KMS-11 (cell line): Measurements from ENCODE around the gene DGKG.

ENCODE experiments used
- H2AFZ ChIP-seq: fragments of 200-600 bp; sonication (generic); 2 replicates; pipeline ENCODE4 v1.6.1; 2016; ENCODE audit warnings: antibody characterized with exemption, mixed run types, low read depth
- H3K27ac ChIP-seq: fragments of 200-600 bp; sonication (generic); 2 replicates; pipeline ENCODE4 v1.6.1; 2016; ENCODE audit warnings: mild to moderate bottlenecking, mixed run types
- H3K27me3 ChIP-seq: fragments of 200-600 bp; sonication (generic); 2 replicates; pipeline ENCODE4 v1.6.1; 2017; ENCODE audit warnings: mild to moderate bottlenecking, low read depth, mixed run types, moderate library complexity; ENCODE audit not compliant: insufficient read depth
- H3K36me3 ChIP-seq: fragments of 200-600 bp; sonication (generic); 2 replicates; pipeline ENCODE4 v1.6.1; 2017; ENCODE audit warnings: mild to moderate bottlenecking, mixed run types; ENCODE audit not compliant: insufficient read depth
- H3K4me1 ChIP-seq: fragments of 200-600 bp; sonication (generic); 2 replicates; pipeline ENCODE4 v1.6.1; 2016; ENCODE audit warnings: mild to moderate bottlenecking, low read depth, mixed run types; ENCODE audit not compliant: poor library complexity, severe bottlenecking
- H3K4me2 ChIP-seq: fragments of 200-600 bp; sonication (generic); 2 replicates; pipeline ENCODE4 v1.7.0; 2016; ENCODE audit warnings: mild to moderate bottlenecking, mixed run types
- H3K4me3 ChIP-seq: fragments of 200-600 bp; sonication (generic); IDR thresholded peaks from 2 replicates; pipeline ENCODE4 v1.6.1; 2017; ENCODE audit warnings: low read depth, low read length, mixed read lengths; ENCODE audit not compliant: insufficient read depth
- H3K79me2 ChIP-seq: fragments of 200-600 bp; sonication (generic); 2 replicates; pipeline ENCODE4 v1.6.1; 2016; ENCODE audit warnings: low read depth, mixed run types; ENCODE audit not compliant: insufficient read depth
- H3K9ac ChIP-seq: fragments of 200-600 bp; sonication (generic); 2 replicates; pipeline ENCODE4 v1.6.1; 2016; ENCODE audit warnings: mild to moderate bottlenecking, mixed run types
- H4K20me1 ChIP-seq: fragments of 200-600 bp; sonication (generic); 2 replicates; pipeline ENCODE4 v1.6.1; 2016; ENCODE audit warnings: mild to moderate bottlenecking, mixed run types; ENCODE audit not compliant: insufficient read depth
- CTCF ChIP-seq: fragments of 200-600 bp; sonication (generic); conservative IDR thresholded peaks from 2 replicates; pipeline ENCODE4 v1.6.1; 2017; ENCODE audit warnings: low read depth, mild to moderate bottlenecking, antibody characterized with exemption, low read length, moderate library complexity, mixed read lengths

Gene DGKG

GRCh38 chr3:186166491-186167288 lies 195.3 kb downstream of the DGKG start:
- peaks cover 23% of the 10 kb centered on the region for H3K4me1 ChIP-seq
- no peaks in the 10 kb centered on the region for H4K20me1 ChIP-seq
- H3K79me2 ChIP-seq, result no peaks in the 10 kb centered on the region
- H3K36me3 ChIP-seq, result no peaks in the 10 kb centered on the region
- TF ChIP-seq CTCF, result no peak
- H3K4me3 ChIP-seq, result no peak overlapping the region
- H2AFZ ChIP-seq, result no peak overlapping the region
- H3K27me3 ChIP-seq, result no peaks in the 10 kb centered on the region
- H3K4me2 ChIP-seq, result no peak overlapping the region
- H3K9ac ChIP-seq, result no peak overlapping the region
- no peak overlapping the region for H3K27ac ChIP-seq

GRCh38 chr3:186166036-186166435 lies 196.0 kb downstream of the DGKG start:
- Histone ChIP-seq H3K27me3 (no peaks in the 10 kb centered on the region), H2AFZ (no peak overlapping the region), H3K9ac (no peak overlapping the region), H4K20me1 (no peaks in the 10 kb centered on the region), H3K36me3 (no peaks in the 10 kb centered on the region), H3K27ac (no peak overlapping the region), H3K4me2 (no peak overlapping the region), H3K4me3 (no peak overlapping the region), H3K4me1 (peaks cover 19% of the 10 kb centered on the region), H3K79me2 (no peaks in the 10 kb centered on the region)
- TF ChIP-seq CTCF, result no peak

GRCh38 chr3:186165331-186165730 lies 196.7 kb downstream of the DGKG start:
- H2AFZ ChIP-seq, result no peak overlapping the region
- H3K79me2 ChIP-seq, result no peaks in the 10 kb centered on the region
- no peak overlapping the region for H3K9ac ChIP-seq
- H3K4me1 ChIP-seq, result peaks cover 12% of the 10 kb centered on the region
- no peak overlapping the region for H3K4me3 ChIP-seq
- H3K4me2 ChIP-seq, result no peak overlapping the region
- H3K27ac ChIP-seq, result no peak overlapping the region
- no peak for TF ChIP-seq CTCF
- no peaks in the 10 kb centered on the region for H3K27me3 ChIP-seq
- H3K36me3 ChIP-seq, result no peaks in the 10 kb centered on the region
- H4K20me1 ChIP-seq, result no peaks in the 10 kb centered on the region

- H3K9ac ChIP-seq, result no peak overlapping the region
- no peak overlapping the region for H3K27ac ChIP-seq
- H4K20me1 ChIP-seq, result no peaks in the 10 kb centered on the region
- no peak for TF ChIP-seq CTCF
- no peak overlapping the region for H2AFZ ChIP-seq
- H3K36me3 ChIP-seq, result no peaks in the 10 kb centered on the region
- H3K4me2 ChIP-seq, result no peak overlapping the region
- H3K27me3 ChIP-seq, result no peaks in the 10 kb centered on the region
- H3K4me1 ChIP-seq, result peaks cover 9% of the 10 kb centered on the region
- no peak overlapping the region for H3K4me3 ChIP-seq
- no peaks in the 10 kb centered on the region for H3K79me2 ChIP-seq
Measured at GRCh38 chr3:186164696-186165095, 197.3 kb downstream of the DGKG start.
